ENCODE measurements around the gene ZNF138.

GRCh38 chr7:64873155-64873500, 78.9 kb downstream of the ZNF138 start:
- TF ChIP-seq CTCF (IDR thresholded peaks at IDR 0.05; ENCODE audit: low read depth, low read length, poor library complexity, severe bottlenecking) (no peak), EZH2phosphoT487 (IDR thresholded peaks at IDR 0.05; ENCODE audit: borderline replicate concordance, low read length) (no peak)

Data from DOHH2 (cell line).